HuH-7 (cell line): ENCODE data around the gene MYOZ3.

Experiments used
- DNase-seq: peaks from one replicate; pipeline ENCODE4 v3.0.0; 2011; ENCODE audit warnings: low spot score

The MYOZ3 gene

GRCh38 chr5:150627731-150628545 is 33.1 kb upstream of the MYOZ3 start:
- no peak for DNase-seq

GRCh38 chr5:150628936-150629485 is 32.0 kb upstream of the MYOZ3 start:
- no peak for DNase-seq

GRCh38 chr5:150630016-150630415 is 31.0 kb upstream of the MYOZ3 start:
- DNase-seq, result no peak

GRCh38 chr5:150630461-150631325 is 30.4 kb upstream of the MYOZ3 start:
- DNase-seq, result no peak

- no peak for DNase-seq
These were observed 29.7 kb upstream of the MYOZ3 start for GRCh38 chr5:150631326-150631701.

- no peak for DNase-seq
These were observed 28.5 kb upstream of the MYOZ3 start for GRCh38 chr5:150632305-150633160.

GRCh38 chr5:150633429-150633828 is 27.6 kb upstream of the MYOZ3 start:
- DNase-seq, result no peak

- no peak for DNase-seq
These were observed 24.4 kb upstream of the MYOZ3 start for GRCh38 chr5:150636391-150637244.

GRCh38 chr5:150637245-150638052 is 23.6 kb upstream of the MYOZ3 start:
- peak; percentile 65 for DNase-seq

GRCh38 chr5:150638053-150638444 is 23.0 kb upstream of the MYOZ3 start:
- DNase-seq, result no peak

GRCh38 chr5:150638488-150639376 is 22.3 kb upstream of the MYOZ3 start:
- DNase-seq, result no peak

GRCh38 chr5:150639377-150639692 is 21.7 kb upstream of the MYOZ3 start:
- no peak for DNase-seq

- no peak for DNase-seq
These were observed 21.3 kb upstream of the MYOZ3 start for GRCh38 chr5:150639751-150640150.

GRCh38 chr5:150640311-150641005 is 20.6 kb upstream of the MYOZ3 start, which contains the start of gene SYNPO:
Gene SYNPO, plus strand, starts transcription at chr5:150640660. Its CDS starts 7,616 bp downstream, at chr5:150648276.
- peak; percentile 58 for DNase-seq

- no peak for DNase-seq
These were observed 20.0 kb upstream of the MYOZ3 start for GRCh38 chr5:150641006-150641570.

GRCh38 chr5:150641824-150642566 is 19.1 kb upstream of the MYOZ3 start:
- DNase-seq, result no peak

- no peak for DNase-seq
These were observed 18.5 kb upstream of the MYOZ3 start for GRCh38 chr5:150642567-150642927.
